Left forelimb (tissue), 1 donor: ENCODE measurements around the gene ENTR1.

Source experiments
- DNase-seq: peaks from one replicate; pipeline ENCODE4 v3.0.0-alpha.2; 2018; ENCODE audit warnings: low spot score

The ENTR1 gene

GRCh38 chr9:136361047-136361753 lies 49.2 kb downstream of the ENTR1 start:
- DNase-seq, result no peak

GRCh38 chr9:136359774-136360718 lies 50.4 kb downstream of the ENTR1 start:
- DNase-seq, result no peak

GRCh38 chr9:136358888-136359287 lies 51.5 kb downstream of the ENTR1 start:
- no peak for DNase-seq

- DNase-seq, result no peak
These were observed 52.4 kb downstream of the ENTR1 start for GRCh38 chr9:136358016-136358415.

- DNase-seq, result no peak
These were observed 53.1 kb downstream of the ENTR1 start for GRCh38 chr9:136357202-136357725.

GRCh38 chr9:136355616-136356557 lies 54.5 kb downstream of the ENTR1 start:
- no peak for DNase-seq

GRCh38 chr9:136354592-136355085 lies 55.8 kb downstream of the ENTR1 start:
- no peak for DNase-seq

- no peak for DNase-seq
These were observed 56.5 kb downstream of the ENTR1 start for GRCh38 chr9:136353757-136354488.

GRCh38 chr9:136353088-136353487 lies 57.3 kb downstream of the ENTR1 start:
- no peak for DNase-seq

GRCh38 chr9:136352682-136353081 lies 57.7 kb downstream of the ENTR1 start:
- no peak for DNase-seq
